Measurements from ENCODE around the gene RPS18. TPM values are rescaled to one million over a fixed set of nuclear protein-coding genes. Genes with fewer than 3 reads are reported as not detected.
A peak's percentile ranks its signal among the peaks of the same experiment; 100 is the strongest.

RPS18 gene
- total and polyA plus RNA-seq, 2 of the 13 experiments (the other 11 are each of a cell fraction or from before 2014, with no cell fraction given): 3,896 to 5,806 TPM

DNA sequence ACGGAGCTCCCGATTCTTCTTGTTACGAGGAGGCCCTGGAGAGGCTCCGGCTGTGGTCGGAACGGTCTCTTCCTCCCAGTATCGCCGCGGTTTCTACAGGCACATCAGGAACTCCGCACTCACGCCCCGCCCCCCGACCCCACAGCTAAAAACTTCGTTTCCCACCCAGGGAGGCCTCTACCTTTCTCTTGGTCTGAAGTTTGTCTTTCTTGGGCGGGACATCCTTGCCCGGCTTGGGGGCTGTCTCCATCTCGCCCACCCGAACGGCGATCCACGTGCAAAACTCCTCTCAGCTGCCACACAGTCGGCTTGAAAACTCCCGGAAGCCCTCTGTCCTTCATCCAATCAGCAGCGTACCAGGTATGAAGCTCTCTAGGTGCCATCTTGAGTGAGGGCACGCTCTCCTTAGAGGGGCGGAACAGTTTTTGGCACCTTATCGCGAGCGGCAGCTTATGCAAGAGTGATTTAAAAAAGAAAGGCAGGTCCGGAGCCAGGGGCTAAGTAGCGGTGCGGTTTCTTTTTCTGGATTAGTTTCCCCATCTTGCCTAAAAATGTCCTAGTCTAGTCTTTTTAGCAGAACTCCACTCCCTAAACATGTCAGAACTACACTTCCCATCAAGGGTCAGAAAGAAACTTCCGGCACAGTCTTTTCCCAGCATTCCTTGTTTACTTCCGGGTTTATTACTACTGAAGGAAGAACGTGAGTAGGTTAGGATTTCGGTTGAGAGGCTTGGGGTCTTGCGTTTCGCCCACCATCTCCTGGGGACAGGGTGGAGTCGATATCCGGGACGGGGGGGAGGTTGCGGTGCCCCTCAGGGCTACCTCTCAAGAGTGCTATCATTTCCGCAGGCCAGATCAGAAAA, 17.3 kb downstream of the RPS18 start, which contains the start of the genes PFDN6 and WDR46 (continued):
- TF ChIP-seq, protein P1, sequence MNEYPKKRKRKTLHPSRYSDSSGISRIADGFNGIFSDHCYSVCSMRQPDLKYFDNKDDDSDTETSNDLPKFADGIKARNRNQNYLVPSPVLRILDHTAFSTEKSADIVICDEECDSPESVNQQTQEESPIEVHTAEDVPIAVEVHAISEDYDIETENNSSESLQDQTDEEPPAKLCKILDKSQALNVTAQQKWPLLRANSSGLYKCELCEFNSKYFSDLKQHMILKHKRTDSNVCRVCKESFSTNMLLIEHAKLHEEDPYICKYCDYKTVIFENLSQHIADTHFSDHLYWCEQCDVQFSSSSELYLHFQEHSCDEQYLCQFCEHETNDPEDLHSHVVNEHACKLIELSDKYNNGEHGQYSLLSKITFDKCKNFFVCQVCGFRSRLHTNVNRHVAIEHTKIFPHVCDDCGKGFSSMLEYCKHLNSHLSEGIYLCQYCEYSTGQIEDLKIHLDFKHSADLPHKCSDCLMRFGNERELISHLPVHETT (CRISPR knock-in tag; conservative IDR thresholded peaks at IDR 0.05): no peak
- no peak for TF ChIP-seq MTF2 (CRISPR knock-in tag; IDR thresholded peaks at IDR 0.05; ENCODE audit: borderline replicate concordance)
- TF ChIP-seq, protein P2, sequence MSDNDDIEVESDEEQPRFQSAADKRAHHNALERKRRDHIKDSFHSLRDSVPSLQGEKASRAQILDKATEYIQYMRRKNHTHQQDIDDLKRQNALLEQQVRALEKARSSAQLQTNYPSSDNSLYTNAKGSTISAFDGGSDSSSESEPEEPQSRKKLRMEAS (IDR thresholded peaks at IDR 0.05): peak; percentile 95
- TF ChIP-seq, protein P3, sequence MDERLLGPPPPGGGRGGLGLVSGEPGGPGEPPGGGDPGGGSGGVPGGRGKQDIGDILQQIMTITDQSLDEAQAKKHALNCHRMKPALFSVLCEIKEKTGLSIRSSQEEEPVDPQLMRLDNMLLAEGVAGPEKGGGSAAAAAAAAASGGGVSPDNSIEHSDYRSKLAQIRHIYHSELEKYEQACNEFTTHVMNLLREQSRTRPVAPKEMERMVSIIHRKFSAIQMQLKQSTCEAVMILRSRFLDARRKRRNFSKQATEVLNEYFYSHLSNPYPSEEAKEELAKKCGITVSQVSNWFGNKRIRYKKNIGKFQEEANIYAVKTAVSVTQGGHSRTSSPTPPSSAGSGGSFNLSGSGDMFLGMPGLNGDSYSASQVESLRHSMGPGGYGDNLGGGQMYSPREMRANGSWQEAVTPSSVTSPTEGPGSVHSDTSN (CRISPR knock-in tag; IDR thresholded peaks at IDR 0.05): no peak
- peak; percentile 99 for TF ChIP-seq CREM (IDR thresholded peaks at IDR 0.05)
- TF ChIP-seq CREM (CRISPR knock-in tag; IDR thresholded peaks at IDR 0.05): no peak
- TF ChIP-seq MTF1 (CRISPR knock-in tag; IDR thresholded peaks at IDR 0.05): no peak
- TF ChIP-seq SMARCE1 (IDR thresholded peaks at IDR 0.05; ENCODE audit: borderline replicate concordance): no peak
- TF ChIP-seq ZNF629 (CRISPR knock-in tag; conservative IDR thresholded peaks at IDR 0.05): no peak
- TF ChIP-seq ZNF143 (CRISPR knock-in tag; IDR thresholded peaks at IDR 0.05): peak; percentile 97
- TF ChIP-seq, protein P4, sequence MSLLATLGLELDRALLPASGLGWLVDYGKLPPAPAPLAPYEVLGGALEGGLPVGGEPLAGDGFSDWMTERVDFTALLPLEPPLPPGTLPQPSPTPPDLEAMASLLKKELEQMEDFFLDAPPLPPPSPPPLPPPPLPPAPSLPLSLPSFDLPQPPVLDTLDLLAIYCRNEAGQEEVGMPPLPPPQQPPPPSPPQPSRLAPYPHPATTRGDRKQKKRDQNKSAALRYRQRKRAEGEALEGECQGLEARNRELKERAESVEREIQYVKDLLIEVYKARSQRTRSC (CRISPR knock-in tag; IDR thresholded peaks at IDR 0.05; ENCODE audit: low read depth): 0 out of 2 replicates have a peak, but pooled peaks have one; percentile 50
- TF ChIP-seq, protein P5, sequence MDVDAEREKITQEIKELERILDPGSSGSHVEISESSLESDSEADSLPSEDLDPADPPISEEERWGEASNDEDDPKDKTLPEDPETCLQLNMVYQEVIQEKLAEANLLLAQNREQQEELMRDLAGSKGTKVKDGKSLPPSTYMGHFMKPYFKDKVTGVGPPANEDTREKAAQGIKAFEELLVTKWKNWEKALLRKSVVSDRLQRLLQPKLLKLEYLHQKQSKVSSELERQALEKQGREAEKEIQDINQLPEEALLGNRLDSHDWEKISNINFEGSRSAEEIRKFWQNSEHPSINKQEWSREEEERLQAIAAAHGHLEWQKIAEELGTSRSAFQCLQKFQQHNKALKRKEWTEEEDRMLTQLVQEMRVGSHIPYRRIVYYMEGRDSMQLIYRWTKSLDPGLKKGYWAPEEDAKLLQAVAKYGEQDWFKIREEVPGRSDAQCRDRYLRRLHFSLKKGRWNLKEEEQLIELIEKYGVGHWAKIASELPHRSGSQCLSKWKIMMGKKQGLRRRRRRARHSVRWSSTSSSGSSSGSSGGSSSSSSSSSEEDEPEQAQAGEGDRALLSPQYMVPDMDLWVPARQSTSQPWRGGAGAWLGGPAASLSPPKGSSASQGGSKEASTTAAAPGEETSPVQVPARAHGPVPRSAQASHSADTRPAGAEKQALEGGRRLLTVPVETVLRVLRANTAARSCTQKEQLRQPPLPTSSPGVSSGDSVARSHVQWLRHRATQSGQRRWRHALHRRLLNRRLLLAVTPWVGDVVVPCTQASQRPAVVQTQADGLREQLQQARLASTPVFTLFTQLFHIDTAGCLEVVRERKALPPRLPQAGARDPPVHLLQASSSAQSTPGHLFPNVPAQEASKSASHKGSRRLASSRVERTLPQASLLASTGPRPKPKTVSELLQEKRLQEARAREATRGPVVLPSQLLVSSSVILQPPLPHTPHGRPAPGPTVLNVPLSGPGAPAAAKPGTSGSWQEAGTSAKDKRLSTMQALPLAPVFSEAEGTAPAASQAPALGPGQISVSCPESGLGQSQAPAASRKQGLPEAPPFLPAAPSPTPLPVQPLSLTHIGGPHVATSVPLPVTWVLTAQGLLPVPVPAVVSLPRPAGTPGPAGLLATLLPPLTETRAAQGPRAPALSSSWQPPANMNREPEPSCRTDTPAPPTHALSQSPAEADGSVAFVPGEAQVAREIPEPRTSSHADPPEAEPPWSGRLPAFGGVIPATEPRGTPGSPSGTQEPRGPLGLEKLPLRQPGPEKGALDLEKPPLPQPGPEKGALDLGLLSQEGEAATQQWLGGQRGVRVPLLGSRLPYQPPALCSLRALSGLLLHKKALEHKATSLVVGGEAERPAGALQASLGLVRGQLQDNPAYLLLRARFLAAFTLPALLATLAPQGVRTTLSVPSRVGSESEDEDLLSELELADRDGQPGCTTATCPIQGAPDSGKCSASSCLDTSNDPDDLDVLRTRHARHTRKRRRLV (CRISPR knock-in tag; IDR thresholded peaks at IDR 0.05): no peak
- no peak for TF ChIP-seq NPAS2 (CRISPR knock-in tag; IDR thresholded peaks at IDR 0.05; ENCODE audit: borderline replicate concordance)
- TF ChIP-seq ZNF850 (CRISPR knock-in tag; conservative IDR thresholded peaks at IDR 0.05): no peak
- peak; percentile 64; the same call in 1 of the 2 replicates for TF ChIP-seq ZNF546 (CRISPR knock-in tag; conservative IDR thresholded peaks at IDR 0.05)
- TF ChIP-seq, protein P6, sequence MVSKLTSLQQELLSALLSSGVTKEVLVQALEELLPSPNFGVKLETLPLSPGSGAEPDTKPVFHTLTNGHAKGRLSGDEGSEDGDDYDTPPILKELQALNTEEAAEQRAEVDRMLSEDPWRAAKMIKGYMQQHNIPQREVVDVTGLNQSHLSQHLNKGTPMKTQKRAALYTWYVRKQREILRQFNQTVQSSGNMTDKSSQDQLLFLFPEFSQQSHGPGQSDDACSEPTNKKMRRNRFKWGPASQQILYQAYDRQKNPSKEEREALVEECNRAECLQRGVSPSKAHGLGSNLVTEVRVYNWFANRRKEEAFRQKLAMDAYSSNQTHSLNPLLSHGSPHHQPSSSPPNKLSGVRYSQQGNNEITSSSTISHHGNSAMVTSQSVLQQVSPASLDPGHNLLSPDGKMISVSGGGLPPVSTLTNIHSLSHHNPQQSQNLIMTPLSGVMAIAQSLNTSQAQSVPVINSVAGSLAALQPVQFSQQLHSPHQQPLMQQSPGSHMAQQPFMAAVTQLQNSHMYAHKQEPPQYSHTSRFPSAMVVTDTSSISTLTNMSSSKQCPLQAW (CRISPR knock-in tag; IDR thresholded peaks at IDR 0.05): peak; percentile 37; the same call in 1 of the 2 replicates
- peak; percentile 90 for TF ChIP-seq NFYC (CRISPR knock-in tag; IDR thresholded peaks at IDR 0.05)
- peak; percentile 40; the same call in 1 of the 2 replicates for TF ChIP-seq TSC22D2 (CRISPR knock-in tag; IDR thresholded peaks at IDR 0.05; ENCODE audit: borderline replicate concordance)

Measured in HepG2 (cell line).